Measurements from ENCODE around the gene PCDHGA8.
"Not testable (repeated sequence)": the region's sequence is repeated elsewhere in the genome, so short reads cannot be mapped to it uniquely, and the experiment has no call there.

Gene PCDHGA8

GRCh38 chr5:141371572-141372475 is 20.6 kb upstream of the PCDHGA8 start:
- no peak for DNase-seq

- peak; percentile 33 for DNase-seq
These were observed 18.6 kb upstream of the PCDHGA8 start, which contains the start of gene PCDHGA6 for GRCh38 chr5:141373673-141374317. PCDHGA6 (plus strand) TSS chr5:141373891; CDS start chr5:141374084, 193 bp downstream.

- no peak for DNase-seq
These were observed 17.8 kb upstream of the PCDHGA8 start for GRCh38 chr5:141374627-141375026.

- not testable (repeated sequence) for DNase-seq
These were observed 16.8 kb upstream of the PCDHGA8 start for GRCh38 chr5:141375444-141376155.

- peak; percentile 49 for DNase-seq
These were observed 9.8 kb upstream of the PCDHGA8 start, which contains the start of gene PCDHGA7 for GRCh38 chr5:141382469-141383294. PCDHGA7 (plus strand) TSS chr5:141382742; CDS start chr5:141382900, 158 bp downstream.

GRCh38 chr5:141383345-141383744 is 9.1 kb upstream of the PCDHGA8 start:
- DNase-seq: no peak

- no peak for DNase-seq
These were observed 7.8 kb upstream of the PCDHGA8 start for GRCh38 chr5:141384471-141385267.

- peak; percentile 57 for DNase-seq
These were observed 4.7 kb upstream of the PCDHGA8 start, which contains the start of gene PCDHGB4 for GRCh38 chr5:141387557-141388311. PCDHGB4 (plus strand) TSS chr5:141387698; CDS start chr5:141387885, 187 bp downstream.

- no peak for DNase-seq
These were observed 3.8 kb upstream of the PCDHGA8 start for GRCh38 chr5:141388661-141389060.

GRCh38 chr5:141389153-141390042 is 3.0 kb upstream of the PCDHGA8 start:
- DNase-seq: no peak

GRCh38 chr5:141393267-141393666 is 834 bp downstream of the PCDHGA8 start:
- DNase-seq: no peak

- not testable (repeated sequence) for DNase-seq
These were observed 2.2 kb downstream of the PCDHGA8 start for GRCh38 chr5:141394401-141395187.

- DNase-seq: peak; percentile 61
These were observed 5.5 kb downstream of the PCDHGA8 start, which contains the start of gene PCDHGB5 for GRCh38 chr5:141397756-141398551. PCDHGB5 (plus strand) TSS chr5:141397947; CDS start chr5:141398128, 181 bp downstream.

- DNase-seq: no peak
These were observed 6.2 kb downstream of the PCDHGA8 start for GRCh38 chr5:141398608-141399007.

GRCh38 chr5:141399555-141400258 is 7.3 kb downstream of the PCDHGA8 start:
- no peak for DNase-seq

GRCh38 chr5:141402553-141403243 is 10.3 kb downstream of the PCDHGA8 start, which contains the start of gene PCDHGA9:
PCDHGA9 (plus strand) TSS chr5:141402778; CDS start chr5:141402953, 175 bp downstream.
- peak; percentile 35 for DNase-seq

All from fibroblast of skin of right quadriceps (primary cell).